Fibroblast of pulmonary artery (primary cell): ENCODE data around the gene METRN.

ENCODE experiments used
- DNase-seq: peaks from one replicate; pipeline ENCODE4 v3.0.0-alpha.2; 2010; ENCODE audit warnings: low read depth
- H3K4me3 ChIP-seq: replicated peaks from 2 replicates; pipeline ENCODE4 v1.5.1; 2011; ENCODE audit warnings: low read depth, mild to moderate bottlenecking, control low read depth, low read length, moderate library complexity
- CTCF ChIP-seq: IDR thresholded peaks from 2 replicates; pipeline ENCODE4 v1.5.1; 2011; ENCODE audit warnings: mild to moderate bottlenecking, control low read depth, low read length, inconsistent platforms; ENCODE audit errors: missing control alignments

The METRN gene

DNA sequence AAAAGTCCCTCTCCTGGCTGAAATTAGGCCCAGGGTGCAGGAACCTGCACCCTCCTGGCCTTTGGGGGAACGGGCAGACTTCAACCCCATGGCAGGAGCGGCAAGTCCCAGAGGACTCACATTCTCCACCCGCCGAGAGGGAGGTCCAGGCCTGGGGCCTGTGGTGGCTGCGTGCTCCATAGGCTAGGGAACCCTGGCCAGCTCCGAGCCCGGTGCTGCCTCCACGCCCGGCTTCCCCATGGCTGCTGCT, 11.2 kb downstream of the METRN start:
- no peak for DNase-seq
- no peak for TF ChIP-seq CTCF
- no peak overlapping the region for H3K4me3 ChIP-seq

- H3K4me3 ChIP-seq: peak within 1 kb of the TSS; percentile 65
- TF ChIP-seq CTCF: no peak
- peak; percentile 32 for DNase-seq
Observed at GRCh38 chr16:726438-727290, 11.7 kb downstream of the METRN start, which contains the start of the genes CCDC78 and HAGHL. CCDC78 (minus strand) TSS chr16:726443; CDS start chr16:726367, 76 bp downstream. HAGHL (plus strand) TSS chr16:727106; CDS start chr16:727510, 404 bp downstream.

GRCh38 chr16:727291-727977, 12.5 kb downstream of the METRN start:
- no peak for DNase-seq
- TF ChIP-seq CTCF: no peak
- peak overlapping the region; percentile 65 for H3K4me3 ChIP-seq

DNA sequence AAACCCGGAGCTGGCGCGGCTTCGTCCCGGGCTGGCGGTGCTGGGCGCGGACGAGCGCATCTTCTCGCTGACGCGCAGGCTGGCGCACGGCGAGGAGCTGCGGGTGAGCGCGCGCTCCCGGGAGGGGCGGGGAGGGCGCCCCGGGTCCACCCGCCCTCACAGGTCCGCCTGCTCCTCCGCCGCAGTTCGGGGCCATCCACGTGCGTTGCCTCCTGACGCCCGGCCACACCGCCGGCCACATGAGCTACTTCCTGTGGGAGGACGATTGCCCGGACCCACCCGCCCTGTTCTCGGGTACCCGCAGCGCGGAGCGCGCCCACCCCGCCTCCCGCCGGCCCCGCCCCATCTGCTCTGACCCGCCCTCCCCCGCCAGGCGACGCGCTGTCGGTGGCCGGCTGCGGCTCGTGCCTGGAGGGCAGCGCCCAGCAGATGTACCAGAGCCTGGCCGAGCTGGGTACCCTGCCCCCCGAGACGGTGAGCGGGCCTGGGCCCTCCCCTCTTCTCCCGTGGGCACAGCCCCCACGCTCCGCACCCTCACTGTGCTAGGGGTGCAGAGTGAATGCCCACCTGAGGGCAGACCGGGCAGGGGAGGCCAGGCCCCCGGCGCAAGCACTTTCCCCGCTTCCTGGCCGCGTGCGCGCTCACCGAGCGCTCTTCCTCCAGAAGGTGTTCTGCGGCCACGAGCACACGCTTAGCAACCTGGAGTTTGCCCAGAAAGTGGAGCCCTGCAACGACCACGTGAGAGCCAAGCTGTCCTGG, 13.4 kb downstream of the METRN start:
- peak overlapping the region; percentile 65 for H3K4me3 ChIP-seq
- TF ChIP-seq CTCF: no peak
- DNase-seq: peak; percentile 73

- no peak overlapping the region for H3K4me3 ChIP-seq
Observed at GRCh38 chr16:728890-729744, 14.2 kb downstream of the METRN start.

More at GRCh38 chr16:728890-729744, 14.2 kb downstream of the METRN start:
- DNase-seq: no peak
- TF ChIP-seq CTCF: no peak
